Endothelial cell of umbilical vein (primary cell): ENCODE data around the gene ZNF205. TPM values are rescaled to one million over a fixed set of nuclear protein-coding genes. Genes with fewer than 3 reads are reported as not detected.

Experiments used
- BruUV-seq: library from RNA; stranded (reverse); fragments of 400-500 nt; replicated peaks from 2 replicates; lab custom pipeline; 2021; lab: Mats Ljungman, UMichigan
- CTCF ChIA-PET: fragments of 300-600, 350-600 bp; sonication (Branson Sonifier 250); formaldehyde crosslinking; loops from one replicate; lab custom pipeline; 2021; ENCODE audit warnings: antibody characterized with exemption, inconsistent platforms; lab: Charles Lee
- POLR2A ChIA-PET: fragments of 300-600, 350-600 bp; sonication (Branson Sonifier 250); formaldehyde crosslinking; loops from one replicate; lab custom pipeline; 2021; ENCODE audit warnings: antibody characterized with exemption, inconsistent platforms; lab: Charles Lee
- DNase-seq: peaks from one replicate; pipeline ENCODE4 v3.0.0-alpha.2; 2011; ENCODE audit warnings: low read depth, low spot score
- FAIRE-seq: peaks from 2 replicates; lab custom pipeline; 2011; peaks lifted over from hg19 to GRCh38; lab: Jason Lieb, UNC
- H2AFZ ChIP-seq: 2 replicates; pipeline ENCODE4 v1.6.0; 2012; ENCODE audit warnings: low read depth, low read length, control low read depth, inconsistent platforms
- H3K27ac ChIP-seq: 2 replicates; pipeline ENCODE4 v1.5.1; 2011; ENCODE audit warnings: low read depth, mild to moderate bottlenecking, control low read depth, low read length, moderate library complexity; ENCODE audit not compliant: insufficient read depth
- H3K27me3 ChIP-seq, 2 experiments: 2 replicates each; pipeline versions ENCODE4 v1.6.0 to v1.6.1; 2011; ENCODE audit warnings: low read length in 2 of 2, mixed read lengths in 1 of 2; ENCODE audit not compliant: control insufficient read depth in 2 of 2, insufficient read depth in 2 of 2
- H3K36me3 ChIP-seq, 2 experiments: 2 replicates in 1 of 2; 3 replicates in 1 of 2; pipeline ENCODE4 v1.5.1; 2011; ENCODE audit warnings: low read length in 2 of 2, mild to moderate bottlenecking in 1 of 2, moderate library complexity in 1 of 2; ENCODE audit not compliant: control insufficient read depth in 2 of 2, insufficient read depth in 2 of 2; ENCODE audit errors: extremely low read depth in 1 of 2
- H3K4me1 ChIP-seq: 3 replicates; pipeline ENCODE4 v1.5.1; 2011; ENCODE audit warnings: mild to moderate bottlenecking, low read length; ENCODE audit not compliant: control insufficient read depth, insufficient read depth; ENCODE audit errors: extremely low read depth
- H3K4me2 ChIP-seq: 2 replicates; pipeline ENCODE4 v1.6.1; 2011; ENCODE audit warnings: low read length, control low read depth, mixed read lengths; ENCODE audit not compliant: insufficient read depth
- H3K4me3 ChIP-seq, 3 experiments: fragments of 200-600 bp in 1 of 3; sonication (generic), shearing (Covaris generic) in 1 of 3; replicated peaks in 1 of 3; 2 replicates each; pipeline ENCODE4 v1.5.1; 2011 to 2016; ENCODE audit warnings: control low read depth in 3 of 3, low read length in 3 of 3, mild to moderate bottlenecking in 2 of 3, inconsistent platforms in 1 of 3, low read depth in 1 of 3, moderate library complexity in 1 of 3; ENCODE audit not compliant: insufficient read depth in 1 of 3
- H3K79me2 ChIP-seq: 2 replicates; pipeline ENCODE4 v1.6.0; 2012; ENCODE audit warnings: low read length, inconsistent platforms; ENCODE audit not compliant: control insufficient read depth, insufficient read depth
- H3K9ac ChIP-seq: replicated peaks from 2 replicates; pipeline ENCODE3; 2011; ENCODE audit warnings: low read length, control low read depth; ENCODE audit not compliant: insufficient read depth; ENCODE audit errors: extremely low read depth
- H3K9me1 ChIP-seq: replicated peaks from 3 replicates; pipeline ENCODE4 v1.6.0; 2011; ENCODE audit warnings: mild to moderate bottlenecking, low read length; ENCODE audit not compliant: control insufficient read depth, insufficient read depth; ENCODE audit errors: extremely low read depth
- H3K9me3 ChIP-seq: replicated peaks from 2 replicates; pipeline ENCODE4 v1.5.1; 2012; ENCODE audit warnings: low read length, inconsistent platforms; ENCODE audit not compliant: control insufficient read depth, insufficient read depth
- H4K20me1 ChIP-seq: replicated peaks from 2 replicates; pipeline ENCODE3; 2011; ENCODE audit warnings: mild to moderate bottlenecking, low read length; ENCODE audit not compliant: control insufficient read depth, insufficient read depth; ENCODE audit errors: extremely low read depth
- EZH2 ChIP-seq: IDR thresholded peaks from 2 replicates; pipeline ENCODE4 v1.6.1; 2012; ENCODE audit warnings: borderline replicate concordance, low read depth, mild to moderate bottlenecking, moderate library complexity, low read length, inconsistent platforms; ENCODE audit not compliant: severe bottlenecking
- FOS ChIP-seq: IDR thresholded peaks from 2 replicates; pipeline ENCODE4 v1.6.1; 2011; ENCODE audit warnings: mild to moderate bottlenecking, low read length, moderate library complexity, borderline replicate concordance; ENCODE audit not compliant: insufficient read depth
- GATA2 ChIP-seq: IDR thresholded peaks from 2 replicates; pipeline ENCODE4 v1.7.0; 2011; ENCODE audit warnings: low read depth, mild to moderate bottlenecking, moderate library complexity, mixed read lengths, low read length; ENCODE audit not compliant: insufficient read length, insufficient read depth
- MAX ChIP-seq: IDR thresholded peaks from 2 replicates; pipeline ENCODE4 v1.6.1; 2011; ENCODE audit not compliant: insufficient read depth, insufficient read length
- MYC ChIP-seq: IDR thresholded peaks from one replicate; pipeline ENCODE4 v1.6.1; 2011; ENCODE audit warnings: mild to moderate bottlenecking, low read depth, low read length
- POLR2A ChIP-seq: IDR thresholded peaks from 2 replicates; pipeline ENCODE4 v1.6.1; 2012; ENCODE audit warnings: low read depth, mild to moderate bottlenecking, control low read depth, low read length
- POLR2AphosphoS5 ChIP-seq: IDR thresholded peaks from 2 replicates; pipeline ENCODE4 v1.6.1; 2012; ENCODE audit warnings: low read depth, mild to moderate bottlenecking, control low read depth, low read length, moderate library complexity; ENCODE audit not compliant: insufficient read depth
- dilution Hi-C: fragments of 300-500 bp; cut with MboI; formaldehyde crosslinking; loops from one replicate; pipeline ENCODE4 v1.15.0; 2019; ENCODE audit warnings: low sequenced_read_pairs; ENCODE audit not compliant: extremely low pct_ligation_motif_present
- intact Hi-C: fragments of 100-400 bp; cut with micrococcal nuclease; formaldehyde crosslinking; loops from one replicate; pipeline ENCODE4 v1.10.0; 2022
- polyA plus RNA-seq, 4 experiments: library from polyadenylated mRNA; depleted of rRNA in 3 of 4; stranded (reverse) in 3 of 4; unstranded in 1 of 4; fragments of >200 nt; gene quantifications; 2 replicates each; pipeline versions ENCODE4 v1.2.1 to v1.2.3, GENCODE V29; 2011 to 2012; ENCODE audit warnings: missing spikeins in 1 of 4
- total RNA-seq: library from RNA; stranded (reverse); gene quantifications from 2 replicates; pipeline ENCODE4 v1.2.3, GENCODE V29; 2021

Gene ZNF205
- total and polyA plus RNA-seq, 2 donors (not counting 3 experiments of a cell fraction or from before 2014, with no cell fraction given), result 18.5 to 19.0 TPM

DNA sequence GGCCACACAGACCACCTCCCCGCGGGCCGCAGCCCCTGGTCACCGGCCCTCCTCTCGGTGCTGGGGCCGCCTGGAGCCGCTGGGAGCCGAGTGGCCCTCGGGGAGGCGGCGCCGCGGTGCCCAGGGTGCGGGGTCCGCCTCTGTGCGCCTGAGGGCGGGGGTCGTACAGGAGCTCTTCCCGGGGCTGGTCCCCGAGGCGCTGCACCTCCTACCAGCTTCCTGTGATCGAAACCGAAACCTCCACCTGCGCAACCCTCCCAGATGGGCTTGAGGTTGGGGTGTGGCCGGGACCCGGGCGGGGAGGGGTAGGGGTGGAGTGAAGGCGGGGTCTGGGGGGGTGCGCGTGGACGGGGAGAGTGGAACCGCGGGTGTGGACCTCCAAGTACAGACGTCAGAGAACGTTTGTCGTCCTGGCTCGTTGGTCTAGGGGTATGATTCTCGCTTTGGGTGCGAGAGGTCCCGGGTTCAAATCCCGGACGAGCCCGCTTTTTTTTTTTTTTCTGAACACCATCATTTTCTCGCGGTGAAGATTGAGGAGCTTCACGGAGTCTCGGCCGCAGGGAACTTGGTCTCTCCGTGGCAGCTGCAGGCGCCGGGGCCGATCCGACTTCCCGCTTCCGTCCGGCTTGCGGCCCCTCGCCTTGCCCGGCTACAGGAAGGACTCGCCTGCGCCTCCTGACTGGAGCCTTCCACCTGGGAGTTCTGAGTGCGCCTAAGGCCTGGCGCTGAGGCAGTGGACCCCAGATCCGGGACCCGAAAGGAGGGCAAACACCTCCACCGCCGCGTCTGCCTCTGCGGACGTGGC lies 46.3 kb downstream of the ZNF205 start:
- intact Hi-C loops, result loop anchor here (1.0 to 2.0 kb wide), 2 partner anchors 8 to 24 kb away; no protein-coding TSS in a partner anchor
- no TSS peak for BruUV-seq
- POLR2A ChIA-PET, result interaction anchor here (0.6 to 1.3 kb wide), 4 partner anchors 8 to 541 kb away, joined by 3 to 4 read pairs (median 3); partner anchors contain the start of gene ZNF213

More for the DNA sequence above, 46.3 kb downstream of the ZNF205 start:
- Histone ChIP-seq H3K27ac (peak overlapping the region; percentile 76), H3K27me3 (no peaks in the 10 kb centered on the region), H3K4me2 (peak overlapping the region; percentile 82), H3K4me3 (peak overlapping the region; percentile 70 to 82 (median 76)), H2AFZ (peak overlapping the region; percentile 99), H3K4me1 (peaks cover 17% of the 10 kb centered on the region), H3K9ac (peak overlapping the region; percentile 83), H3K36me3 (no peaks in the 10 kb centered on the region), H3K9me1 (no peaks in the 10 kb centered on the region), H4K20me1 (no peaks in the 10 kb centered on the region), H3K79me2 (no peaks in the 10 kb centered on the region), H3K9me3 (no peaks in the 10 kb centered on the region)
- FAIRE-seq (peak; percentile 92), DNase-seq (peak; percentile 84)
- CTCF ChIA-PET, result interaction anchor here (0.7 to 2.0 kb wide), 9 partner anchors 9 to 126 kb away, joined by 3 to 13 read pairs (median 4); partner anchors contain the start of gene ZNF213
- TF ChIP-seq MAX (no peak), EZH2 (no peak), GATA2 (no peak), FOS (no peak), POLR2A (no peak), MYC (no peak), POLR2AphosphoS5 (peak; percentile 47)
- dilution Hi-C loops, result no loop called here
